ENCODE data around the gene GLIS1.

Gene GLIS1

GRCh38 chr1:53462193-53462592 lies 276.8 kb downstream of the GLIS1 start:
- H3K27ac ChIP-seq: no peak overlapping the region
- no peak for TF ChIP-seq ZFX (IDR thresholded peaks at IDR 0.05)
- TF ChIP-seq CTCF (conservative IDR thresholded peaks at IDR 0.05): no peak

GRCh38 chr1:53461323-53462044 lies 277.5 kb downstream of the GLIS1 start:
- TF ChIP-seq ZFX (IDR thresholded peaks at IDR 0.05) (no peak), CTCF (conservative IDR thresholded peaks at IDR 0.05) (no peak)
- H3K27ac ChIP-seq: no peak overlapping the region

GRCh38 chr1:53460666-53461322 lies 278.2 kb downstream of the GLIS1 start:
- no peak for TF ChIP-seq CTCF (conservative IDR thresholded peaks at IDR 0.05)
- TF ChIP-seq ZFX (IDR thresholded peaks at IDR 0.05): no peak
- no peak overlapping the region for H3K27ac ChIP-seq

- TF ChIP-seq CTCF (conservative IDR thresholded peaks at IDR 0.05) (no peak), ZFX (IDR thresholded peaks at IDR 0.05) (no peak)
- no peak overlapping the region for H3K27ac ChIP-seq
Measured at GRCh38 chr1:53460211-53460634, 278.7 kb downstream of the GLIS1 start.

GRCh38 chr1:53459321-53460175 lies 279.4 kb downstream of the GLIS1 start, which contains the start of gene DMRTB1:
DMRTB1 (plus strand) TSS chr1:53459399; CDS start chr1:53459454, 55 bp downstream.
- H3K27ac ChIP-seq: no peak within 1 kb of the TSS
- TF ChIP-seq CTCF (conservative IDR thresholded peaks at IDR 0.05) (no peak), ZFX (IDR thresholded peaks at IDR 0.05) (no peak)

GRCh38 chr1:53458634-53459033 lies 280.3 kb downstream of the GLIS1 start:
- H3K27ac ChIP-seq: no peak overlapping the region

More at GRCh38 chr1:53458634-53459033, 280.3 kb downstream of the GLIS1 start:
- TF ChIP-seq ZFX (IDR thresholded peaks at IDR 0.05): no peak
- TF ChIP-seq CTCF (conservative IDR thresholded peaks at IDR 0.05): no peak
